GM12878 (cell line): ENCODE measurements around the gene CETP. TPM values are rescaled to one million over a fixed set of nuclear protein-coding genes. Genes with fewer than 3 reads are reported as not detected.

Experiments
- ATAC-seq: fragments of 200-7000 bp; cut with Tn5 transposase; 3 replicates; pipeline ENCODE4 v1.9.1; 2020; ENCODE audit warnings: mild to moderate bottlenecking, moderate library complexity
- BruUV-seq: library from RNA; stranded (reverse); fragments of 400-500 nt; replicated peaks from 2 replicates; lab custom pipeline; 2021; lab: Mats Ljungman, UMichigan
- CTCF ChIA-PET: fragments of 300-600 bp; sonication (Branson Sonifier 250); formaldehyde crosslinking; extraction: SDS; loops from one replicate; lab custom pipeline; 2021; ENCODE audit warnings: inconsistent platforms; lab: Yijun Ruan, JAX
- POLR2A ChIA-PET: fragments of 350-600 bp; formaldehyde crosslinking; extraction: SDS; loops from one replicate; lab custom pipeline; 2021; ENCODE audit warnings: inconsistent platforms; lab: Charles Lee
- RAD21 ChIA-PET: fragments of 300-600 bp; sonication (Branson Sonifier 250); formaldehyde crosslinking; loops from one replicate; lab custom pipeline; 2023; ENCODE audit warnings: antibody characterized with exemption; ENCODE audit not compliant: unreplicated experiment; lab: Charles Lee
- SMC1A ChIA-PET: fragments of 300-600 bp; sonication (Branson Sonifier 250); formaldehyde crosslinking; loops from one replicate; lab custom pipeline; 2023; ENCODE audit not compliant: unreplicated experiment, uncharacterized antibody; lab: Charles Lee
- DNase-seq: peaks from one replicate; pipeline ENCODE4 v3.0.0-alpha.2; 2011; ENCODE audit warnings: low read depth, low spot score
- FAIRE-seq: peaks from 3 replicates; lab custom pipeline; 2011; peaks lifted over from hg19 to GRCh38; lab: Jason Lieb, UNC
- H2AFZ ChIP-seq: 2 replicates; pipeline ENCODE4 v1.6.0; 2011; ENCODE audit warnings: low read depth, low read length, control low read depth; ENCODE audit not compliant: control insufficient read depth
- H3K27ac ChIP-seq: 2 replicates; pipeline ENCODE4 v1.5.1; 2011; ENCODE audit warnings: control low read depth; ENCODE audit not compliant: control insufficient read depth, insufficient read depth
- H3K27me3 ChIP-seq, 2 experiments: replicated peaks in 1 of 2; 2 replicates each; pipeline versions ENCODE4 v1.6.0 to v1.6.1; 2011; ENCODE audit warnings: low read length in 1 of 2; ENCODE audit not compliant: control insufficient read depth in 2 of 2, insufficient read depth in 2 of 2
- H3K36me3 ChIP-seq, 2 experiments: 2 replicates each; pipeline ENCODE4 v1.5.1; 2011; ENCODE audit warnings: low read length in 1 of 2; ENCODE audit not compliant: control insufficient read depth in 2 of 2, insufficient read depth in 2 of 2
- H3K4me1 ChIP-seq: 2 replicates; pipeline ENCODE4 v1.6.1; 2011; ENCODE audit warnings: mild to moderate bottlenecking, low read length, moderate library complexity, mixed read lengths; ENCODE audit not compliant: control insufficient read depth, insufficient read depth
- H3K4me2 ChIP-seq: 2 replicates; pipeline ENCODE4 v1.6.0; 2011; ENCODE audit warnings: control low read depth; ENCODE audit not compliant: control insufficient read depth, insufficient read depth
- H3K4me3 ChIP-seq: fragments of 200-600 bp; sonication (generic); 2 replicates; pipeline ENCODE4 v1.5.1; 2016
- H3K79me2 ChIP-seq: 2 replicates; pipeline ENCODE4 v1.6.0; 2011; ENCODE audit warnings: low read length; ENCODE audit not compliant: control insufficient read depth, insufficient read depth
- H3K9ac ChIP-seq: 2 replicates; pipeline ENCODE4 v1.8.0; 2011; ENCODE audit warnings: low read length, control low read depth, mixed read lengths; ENCODE audit not compliant: control insufficient read depth, insufficient read depth
- H3K9me3 ChIP-seq: replicated peaks from 3 replicates; pipeline ENCODE4 v1.5.1; 2011; ENCODE audit warnings: mild to moderate bottlenecking, low read length; ENCODE audit not compliant: control insufficient read depth, insufficient read depth
- H4K20me1 ChIP-seq: 2 replicates; pipeline ENCODE4 v1.6.0; 2011; ENCODE audit not compliant: control insufficient read depth, insufficient read depth
- DPF2 ChIP-seq: fragments of 450-650 bp; IDR thresholded peaks from 2 replicates; pipeline ENCODE4 v1.6.1; 2017; ENCODE audit warnings: mild to moderate bottlenecking
- EED ChIP-seq: sonication (generic); IDR thresholded peaks from 2 replicates; pipeline ENCODE4 v1.6.1; 2016; ENCODE audit warnings: antibody characterized with exemption, low read depth
- EGR1 ChIP-seq, 2 experiments: IDR thresholded peaks; 1 replicate in 1 of 2; 2 replicates in 1 of 2; pipeline ENCODE4 v1.6.1; 2011 to 2012; ENCODE audit warnings: low read depth in 2 of 2, low read length in 2 of 2, borderline replicate concordance in 1 of 2, mild to moderate bottlenecking in 1 of 2, moderate library complexity in 1 of 2
- ETV6 ChIP-seq, 2 experiments: fragments of 450-650 bp in 1 of 2; IDR thresholded peaks in 1 of 2; conservative IDR thresholded peaks in 1 of 2; 2 replicates each; pipeline ENCODE4 v1.6.1; 2014; ENCODE audit warnings: antibody characterized with exemption in 1 of 2, borderline replicate concordance in 1 of 2, low read depth in 1 of 2, mild to moderate bottlenecking in 1 of 2, moderate library complexity in 1 of 2
- IKZF1 ChIP-seq: fragments of 450-650 bp; conservative IDR thresholded peaks from 2 replicates; pipeline ENCODE4 v1.6.1; 2017; ENCODE audit warnings: antibody characterized with exemption, mild to moderate bottlenecking
- IKZF2 ChIP-seq, 2 experiments: fragments of 450-650 bp; IDR thresholded peaks; 2 replicates each; pipeline ENCODE4 v1.6.1; 2017; ENCODE audit warnings: mild to moderate bottlenecking in 2 of 2, moderate library complexity in 2 of 2
- MEF2A ChIP-seq: IDR thresholded peaks from 2 replicates; pipeline ENCODE4 v1.6.1; 2011; ENCODE audit warnings: low read depth, mild to moderate bottlenecking, low read length, moderate library complexity; ENCODE audit not compliant: insufficient read depth
- MTA2 ChIP-seq: fragments of 450-650 bp; IDR thresholded peaks from 2 replicates; pipeline ENCODE4 v1.6.1; 2016; ENCODE audit warnings: low read depth, mild to moderate bottlenecking, moderate library complexity
- NFIC ChIP-seq: IDR thresholded peaks from 2 replicates; pipeline ENCODE4 v1.6.1; 2012; ENCODE audit warnings: low read depth, mild to moderate bottlenecking, inconsistent platforms, low read length, moderate library complexity
- POLR2A ChIP-seq: IDR thresholded peaks from 2 replicates; pipeline ENCODE4 v1.6.1; 2011; ENCODE audit warnings: low read depth, mild to moderate bottlenecking, low read length
- SRF ChIP-seq, 2 experiments: IDR thresholded peaks; 2 replicates each; pipeline ENCODE4 v1.6.1; 2011; ENCODE audit warnings: low read depth in 2 of 2, low read length in 2 of 2, mild to moderate bottlenecking in 1 of 2, moderate library complexity in 1 of 2
- ZSCAN29 ChIP-seq: fragments of 450-650 bp; IDR thresholded peaks from 2 replicates; pipeline ENCODE4 v1.6.1; 2017; ENCODE audit warnings: mild to moderate bottlenecking, moderate library complexity
- WGBS: methylation state at CpG from one replicate; pipeline ENCODE4 v1.1.6; 2016; ENCODE audit warnings: low lambda C conversion rate; ENCODE audit not compliant: insufficient replicate concordance, insufficient coverage; ENCODE audit errors: missing lambda C conversion rate; 5-methylcytosine and 5-hydroxymethylcytosine counted together
- in situ Hi-C: fragments of 300-500 bp; cut with MboI; formaldehyde crosslinking; loops from 9 replicates; pipeline ENCODE4 v1.14.3; 2018; ENCODE audit warnings: mixed read lengths
- intact Hi-C: fragments of 100-400 bp; cut with micrococcal nuclease; formaldehyde crosslinking; loops from one replicate; pipeline ENCODE4 v1.14.2; 2022; ENCODE audit not compliant: unreplicated experiment
- polyA plus RNA-seq, 11 experiments: library from polyadenylated mRNA; depleted of rRNA in 4 of 11; unstranded in 6 of 11; stranded (reverse) in 5 of 11; fragments of >200 nt; fragmentation: Nextera tagmentation in 4 of 11; fragmentation: Illumina TruSeq in 1 of 11; extraction: Ambion mirVana in 4 of 11; extraction: Trizol in 1 of 11; gene quantifications; 1 replicate in 1 of 11; 2 replicates in 10 of 11; pipeline versions ENCODE4 v1.2.1 to v1.2.3, GENCODE V29; 2011 to 2016; ENCODE audit warnings: inconsistent platforms in 2 of 11, missing spikeins in 2 of 11, low read depth in 1 of 11
- total RNA-seq, 4 experiments: library from RNA; depleted of rRNA in 3 of 4; stranded (reverse); fragments of >200 nt in 3 of 4; fragmentation: Illumina TruSeq in 1 of 4; extraction: Trizol in 1 of 4; gene quantifications; 2 replicates each; pipeline versions ENCODE4 v1.2.1 to v1.2.3, GENCODE V29; 2013 to 2021
- TF ChIP-seq, protein P1 (sequence below): IDR thresholded peaks from 2 replicates; pipeline ENCODE4 v1.6.1; 2011; ENCODE audit warnings: borderline replicate concordance, low read depth, mild to moderate bottlenecking, moderate library complexity, low read length; ENCODE audit not compliant: insufficient read depth, poor library complexity, severe bottlenecking
- TF ChIP-seq, protein P2 (sequence below): IDR thresholded peaks from 2 replicates; pipeline ENCODE4 v1.6.1; 2012; ENCODE audit warnings: improper control_type of control experiment, low read depth, low read length; ENCODE audit not compliant: insufficient replicate concordance

The CETP gene
- total and polyA plus RNA-seq, 10 of the 15 experiments (the other 5 are each of a cell fraction or from before 2014, with no cell fraction given): 1.2 to 6.4 (median 2.1) TPM

DNA sequence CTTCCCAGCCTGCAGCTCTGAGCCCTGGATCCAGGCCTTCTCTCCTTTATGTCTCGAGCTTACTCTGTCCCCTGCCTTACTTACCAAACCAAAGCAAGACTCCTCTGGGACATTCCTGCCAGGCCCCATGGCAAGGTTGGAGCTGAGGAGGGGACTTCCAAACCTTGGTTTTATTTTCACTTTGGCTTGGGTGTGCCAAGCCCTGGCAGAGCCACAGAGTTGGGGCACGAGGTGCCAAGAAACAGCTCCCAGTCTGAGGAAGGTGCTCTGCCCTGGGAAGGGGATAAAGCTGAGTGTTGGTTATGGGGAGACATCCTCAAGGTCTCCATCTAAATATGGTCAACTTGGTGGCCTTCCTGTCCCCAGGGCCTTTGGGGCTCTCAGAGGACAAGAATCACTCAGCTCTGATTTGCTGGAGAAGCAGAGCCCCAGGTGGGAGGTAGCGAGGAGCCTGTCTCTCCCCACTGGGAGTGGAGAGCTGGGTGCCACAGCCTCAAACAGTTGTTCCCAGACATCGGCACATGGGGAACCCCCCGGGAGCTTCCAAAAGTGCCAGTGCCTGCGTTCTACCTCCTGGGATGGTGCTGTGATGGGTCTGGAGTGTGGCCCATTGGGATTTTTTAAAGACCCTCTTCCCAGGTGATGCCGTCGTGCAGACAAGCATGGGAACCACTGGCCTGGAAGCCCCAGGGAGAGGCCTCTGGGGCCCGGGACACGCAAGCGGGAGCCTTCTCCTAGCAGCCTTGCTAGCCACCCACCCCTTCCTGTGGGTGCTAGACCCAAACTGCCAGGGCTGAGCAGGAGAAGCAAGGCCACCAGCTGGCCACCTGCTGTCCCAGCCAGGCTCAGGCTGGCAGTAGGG is 37.9 kb downstream of the CETP start:
- H3K79me2 ChIP-seq: peaks cover 82% of the 10 kb centered on the region
- peaks cover 0 to 3% of the 10 kb centered on the region in 2 experiments; a peak in 2 of 4 replicates for H3K36me3 ChIP-seq
- intact Hi-C loops (loop anchor here (1.0 to 5.0 kb wide), 4 partner anchors 8 to 43 kb away; partner anchors contain the start of gene CETP), in situ Hi-C loops (no loop called here)
- no peaks in the 10 kb centered on the region for H4K20me1 ChIP-seq
- DNase-seq (no peak), FAIRE-seq (no peak), ATAC-seq (peak; percentile 58)
- 3% methylated on average over 11 of the region's 11 CpGs for WGBS
- ChIA-PET RAD21 (interaction anchor here (0.7 to 22.0 kb wide), 8 partner anchors 12 to 167 kb away, joined by 3 to 473 read pairs (median 10); partner anchors contain the start of genes CPNE2 and NLRC5), SMC1A (interaction anchor here (0.7 to 20.8 kb wide), 9 partner anchors 10 to 47 kb away, joined by 3 to 604 read pairs (median 7); partner anchors contain the start of genes CETP and NLRC5), POLR2A (interaction anchor here (1.0 to 10.0 kb wide), 7 partner anchors 8 to 87 kb away, joined by 3 to 216 read pairs (median 11); partner anchors contain the start of gene NLRC5), CTCF (interaction anchor here (0.8 to 2.4 kb wide), 13 partner anchors 10 to 48 kb away, joined by 3 to 19 read pairs (median 6); partner anchors contain the start of gene NLRC5)
- H2AFZ ChIP-seq: peak overlapping the region; percentile 24; the same call in 1 of the 2 replicates
- no TSS peak for BruUV-seq
- peaks cover 44% of the 10 kb centered on the region for H3K4me1 ChIP-seq
- H3K27ac ChIP-seq: peak overlapping the region; percentile 93
- peak overlapping the region; percentile 80 for H3K4me2 ChIP-seq
- H3K9ac ChIP-seq: peak overlapping the region; percentile 74
- no peaks in the 10 kb centered on the region for H3K27me3 ChIP-seq
- H3K4me3 ChIP-seq: peak overlapping the region; percentile 20; the same call in 1 of the 2 replicates
- H3K9me3 ChIP-seq: no peaks in the 10 kb centered on the region
- TF ChIP-seq IKZF2 (IDR thresholded peaks at IDR 0.05) (peak; percentile 54 to 75), ZSCAN29 (no peak), ETV6 (conservative IDR thresholded peaks at IDR 0.05 in 1 of 2, IDR thresholded peaks at IDR 0.05 in 1 of 2; ENCODE audit: borderline replicate concordance in 1 of 2, low read depth in 1 of 2) (no peak), MEF2A (no peak), NFIC (peak; percentile 46; the same call in 1 of the 2 replicates), EED (peak; percentile 38; the same call in 1 of the 2 replicates), POLR2A (peak; percentile 50; the same call in 1 of the 2 replicates), EGR1 (IDR thresholded peaks at IDR 0.05; ENCODE audit: borderline replicate concordance in 1 of 2, low read depth in 2 of 2, low read length in 2 of 2) (no peak), DPF2 (0 out of 2 replicates have a peak, but pooled peaks have one; percentile 19), MTA2 (0 out of 2 replicates have a peak, but pooled peaks have one; percentile 14), IKZF1 (peak; percentile 89), SRF (IDR thresholded peaks at IDR 0.05; ENCODE audit: low read depth in 2 of 2, low read length in 2 of 2) (peak; percentile 77 to 87)
- TF ChIP-seq, protein P1, sequence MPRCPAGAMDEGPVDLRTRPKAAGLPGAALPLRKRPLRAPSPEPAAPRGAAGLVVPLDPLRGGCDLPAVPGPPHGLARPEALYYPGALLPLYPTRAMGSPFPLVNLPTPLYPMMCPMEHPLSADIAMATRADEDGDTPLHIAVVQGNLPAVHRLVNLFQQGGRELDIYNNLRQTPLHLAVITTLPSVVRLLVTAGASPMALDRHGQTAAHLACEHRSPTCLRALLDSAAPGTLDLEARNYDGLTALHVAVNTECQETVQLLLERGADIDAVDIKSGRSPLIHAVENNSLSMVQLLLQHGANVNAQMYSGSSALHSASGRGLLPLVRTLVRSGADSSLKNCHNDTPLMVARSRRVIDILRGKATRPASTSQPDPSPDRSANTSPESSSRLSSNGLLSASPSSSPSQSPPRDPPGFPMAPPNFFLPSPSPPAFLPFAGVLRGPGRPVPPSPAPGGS: peak; percentile 22
- TF ChIP-seq, protein P2, sequence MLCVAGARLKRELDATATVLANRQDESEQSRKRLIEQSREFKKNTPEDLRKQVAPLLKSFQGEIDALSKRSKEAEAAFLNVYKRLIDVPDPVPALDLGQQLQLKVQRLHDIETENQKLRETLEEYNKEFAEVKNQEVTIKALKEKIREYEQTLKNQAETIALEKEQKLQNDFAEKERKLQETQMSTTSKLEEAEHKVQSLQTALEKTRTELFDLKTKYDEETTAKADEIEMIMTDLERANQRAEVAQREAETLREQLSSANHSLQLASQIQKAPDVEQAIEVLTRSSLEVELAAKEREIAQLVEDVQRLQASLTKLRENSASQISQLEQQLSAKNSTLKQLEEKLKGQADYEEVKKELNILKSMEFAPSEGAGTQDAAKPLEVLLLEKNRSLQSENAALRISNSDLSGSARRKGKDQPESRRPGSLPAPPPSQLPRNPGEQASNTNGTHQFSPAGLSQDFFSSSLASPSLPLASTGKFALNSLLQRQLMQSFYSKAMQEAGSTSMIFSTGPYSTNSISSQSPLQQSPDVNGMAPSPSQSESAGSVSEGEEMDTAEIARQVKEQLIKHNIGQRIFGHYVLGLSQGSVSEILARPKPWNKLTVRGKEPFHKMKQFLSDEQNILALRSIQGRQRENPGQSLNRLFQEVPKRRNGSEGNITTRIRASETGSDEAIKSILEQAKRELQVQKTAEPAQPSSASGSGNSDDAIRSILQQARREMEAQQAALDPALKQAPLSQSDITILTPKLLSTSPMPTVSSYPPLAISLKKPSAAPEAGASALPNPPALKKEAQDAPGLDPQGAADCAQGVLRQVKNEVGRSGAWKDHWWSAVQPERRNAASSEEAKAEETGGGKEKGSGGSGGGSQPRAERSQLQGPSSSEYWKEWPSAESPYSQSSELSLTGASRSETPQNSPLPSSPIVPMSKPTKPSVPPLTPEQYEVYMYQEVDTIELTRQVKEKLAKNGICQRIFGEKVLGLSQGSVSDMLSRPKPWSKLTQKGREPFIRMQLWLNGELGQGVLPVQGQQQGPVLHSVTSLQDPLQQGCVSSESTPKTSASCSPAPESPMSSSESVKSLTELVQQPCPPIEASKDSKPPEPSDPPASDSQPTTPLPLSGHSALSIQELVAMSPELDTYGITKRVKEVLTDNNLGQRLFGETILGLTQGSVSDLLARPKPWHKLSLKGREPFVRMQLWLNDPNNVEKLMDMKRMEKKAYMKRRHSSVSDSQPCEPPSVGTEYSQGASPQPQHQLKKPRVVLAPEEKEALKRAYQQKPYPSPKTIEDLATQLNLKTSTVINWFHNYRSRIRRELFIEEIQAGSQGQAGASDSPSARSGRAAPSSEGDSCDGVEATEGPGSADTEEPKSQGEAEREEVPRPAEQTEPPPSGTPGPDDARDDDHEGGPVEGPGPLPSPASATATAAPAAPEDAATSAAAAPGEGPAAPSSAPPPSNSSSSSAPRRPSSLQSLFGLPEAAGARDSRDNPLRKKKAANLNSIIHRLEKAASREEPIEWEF: peak; percentile 73
